Esophagus squamous epithelium (tissue), 5 donors: ENCODE results near the gene PRPF40B. TPM values are rescaled to one million over a fixed set of nuclear protein-coding genes. Genes with fewer than 3 reads are reported as not detected.

Experiments
- DNase-seq: peaks from one replicate; lab custom pipeline; 2025; lab: John Stamatoyannopoulos, UW
- H3K27ac ChIP-seq, 4 donors: fragments of 200-600 bp; sonication (generic); one replicate each; pipeline ENCODE4 v1.5.1; 2016 to 2019; ENCODE audit warnings: mild to moderate bottlenecking in 1 of 4
- H3K27me3 ChIP-seq, 4 donors: fragments of 200-600 bp; sonication (generic); 1 replicate in 3 of 4; 2 replicates in 1 of 4; pipeline versions ENCODE4 v1.5.1 to v1.6.0; 2017 to 2021; ENCODE audit warnings: antibody characterized with exemption in 1 of 4
- H3K36me3 ChIP-seq, 3 donors: fragments of 200-600 bp; sonication (generic); one replicate each; pipeline ENCODE4 v1.5.1; 2016 to 2019
- H3K4me1 ChIP-seq, 3 donors: fragments of 200-600 bp; sonication (generic); one replicate each; pipeline ENCODE4 v1.5.1; 2017 to 2019
- H3K4me3 ChIP-seq, 4 donors: fragments of 200-600 bp; sonication (generic); 1 replicate in 3 of 4; 2 replicates in 1 of 4; pipeline ENCODE4 v1.5.1; 2016 to 2019; ENCODE audit warnings: mild to moderate bottlenecking in 2 of 4, moderate library complexity in 1 of 4
- H3K9me3 ChIP-seq, 3 donors: fragments of 200-600 bp; sonication (generic); one replicate each; pipeline ENCODE4 v1.5.1; 2016 to 2019
- CTCF ChIP-seq, 6 experiments: fragments of 450-650 bp in 4 of 6; fragments of 200-600 bp in 2 of 6; sonication (generic) in 2 of 6; IDR thresholded peaks; one replicate each; pipeline ENCODE4 v1.5.1; 2016 to 2019; ENCODE audit warnings: antibody characterized with exemption in 6 of 6, mild to moderate bottlenecking in 4 of 6, moderate library complexity in 4 of 6
- POLR2A ChIP-seq, 4 donors: fragments of 450-650 bp; IDR thresholded peaks; one replicate each; pipeline ENCODE4 v1.6.1; 2017; ENCODE audit warnings: antibody characterized with exemption in 4 of 4, mild to moderate bottlenecking in 4 of 4, moderate library complexity in 3 of 4
- WGBS, 2 donors: methylation state at CpG; one replicate each; pipeline ENCODE4 v1.1.5; 2018; 5-methylcytosine and 5-hydroxymethylcytosine counted together
- intact Hi-C: fragments of 100-400 bp; cut with DNase I; formaldehyde crosslinking; loops from one replicate; pipeline ENCODE4 v1.15.0; 2022
- total RNA-seq, 4 donors: library from RNA; depleted of rRNA; stranded (reverse); fragments of >200 nt; gene quantifications; one replicate each; pipeline ENCODE4 v1.1.0, GENCODE V29; 2016
- donor health status: DM: yes; HTN: yes; CAD: no.

Gene PRPF40B
- total RNA-seq, 4 donors from 2014 or later = 5.2 to 14.5 (median 10.2) TPM

- H3K27ac ChIP-seq = no peak overlapping the region
- H3K27me3 ChIP-seq = no peaks in the 10 kb centered on the region
- intact Hi-C loops = no loop called here
- 83 to 95% methylated on average over 4 to 5 of the region's 5 CpGs for WGBS, 2 donors
- no peaks in the 10 kb centered on the region for H3K9me3 ChIP-seq
- peaks cover 0 to 3% (median 0%) of the 10 kb centered on the region in 3 donors for H3K4me1 ChIP-seq
- no peak overlapping the region for H3K4me3 ChIP-seq
- DNase-seq = no peak
- peaks cover 6 to 90% (median 7%) of the 10 kb centered on the region in 3 donors for H3K36me3 ChIP-seq
- TF ChIP-seq CTCF (IDR thresholded peaks at IDR 0.05) (no peak), POLR2A (IDR thresholded peaks at IDR 0.05) (no peak)
These were observed 31.4 kb downstream of the PRPF40B start for GRCh38 chr12:49654715-49655114.

- Histone ChIP-seq H3K27ac (no peak overlapping the region), H3K4me1 (peaks cover 0 to 9% (median 0%) of the 10 kb centered on the region in 3 donors), H3K4me3 (no peak overlapping the region), H3K9me3 (no peaks in the 10 kb centered on the region), H3K36me3 (peaks cover 6 to 90% (median 7%) of the 10 kb centered on the region in 3 donors), H3K27me3 (no peaks in the 10 kb centered on the region)
- intact Hi-C loops = no loop called here
- DNase-seq = no peak
- 77 to 85% methylated on average over 2 of the region's 2 CpGs for WGBS, 2 donors
- TF ChIP-seq POLR2A (IDR thresholded peaks at IDR 0.05) (no peak), CTCF (IDR thresholded peaks at IDR 0.05) (no peak)
These were observed 32.4 kb downstream of the PRPF40B start for GRCh38 chr12:49655595-49656236.

- no peak for TF ChIP-seq CTCF (IDR thresholded peaks at IDR 0.05)
- no peak for TF ChIP-seq POLR2A (IDR thresholded peaks at IDR 0.05)
- H3K27me3 ChIP-seq = no peaks in the 10 kb centered on the region
- no peak overlapping the region for H3K27ac ChIP-seq
- WGBS, 2 donors = 89 to 95% methylated on average over 8 to 13 of the region's 13 CpGs
- H3K4me3 ChIP-seq = no peak overlapping the region
- peaks cover 2 to 35% (median 15%) of the 10 kb centered on the region in 3 donors for H3K4me1 ChIP-seq
- no peaks in the 10 kb centered on the region for H3K9me3 ChIP-seq
- DNase-seq = no peak
- intact Hi-C loops = no loop called here
- peaks cover 5 to 67% (median 7%) of the 10 kb centered on the region in 3 donors for H3K36me3 ChIP-seq
These were observed 34.9 kb downstream of the PRPF40B start for GRCh38 chr12:49658276-49658675.

- WGBS, 2 donors = 50 to 85% methylated on average over 1 of the region's 1 CpG
- Histone ChIP-seq H3K4me1 (peaks cover 6 to 50% (median 30%) of the 10 kb centered on the region in 3 donors), H3K4me3 (no peak overlapping the region), H3K36me3 (peaks cover 0 to 53% (median 7%) of the 10 kb centered on the region in 3 donors), H3K27ac (no peak overlapping the region), H3K9me3 (no peaks in the 10 kb centered on the region), H3K27me3 (no peaks in the 10 kb centered on the region)
- DNase-seq = no peak
- intact Hi-C loops = no loop called here
- TF ChIP-seq CTCF (IDR thresholded peaks at IDR 0.05) (no peak), POLR2A (IDR thresholded peaks at IDR 0.05) (no peak)
These were observed 36.4 kb downstream of the PRPF40B start for GRCh38 chr12:49659753-49660152.

- H3K4me3 ChIP-seq = no peak overlapping the region
- H3K27me3 ChIP-seq = no peaks in the 10 kb centered on the region
- TF ChIP-seq POLR2A (IDR thresholded peaks at IDR 0.05) (no peak), CTCF (IDR thresholded peaks at IDR 0.05) (no peak)
- peaks cover 6 to 63% (median 32%) of the 10 kb centered on the region in 3 donors for H3K4me1 ChIP-seq
- H3K9me3 ChIP-seq = no peaks in the 10 kb centered on the region
- intact Hi-C loops = no loop called here
- no peak overlapping the region for H3K27ac ChIP-seq
- no peak for DNase-seq
- 67 to 84% methylated on average over 3 of the region's 3 CpGs for WGBS, 2 donors
- H3K36me3 ChIP-seq = peaks cover 0 to 45% (median 7%) of the 10 kb centered on the region in 3 donors
These were observed 37.8 kb downstream of the PRPF40B start for GRCh38 chr12:49661191-49661590.
